H1 (cell line): ENCODE measurements around the gene RANBP17. TPM values are rescaled to one million over a fixed set of nuclear protein-coding genes. Genes with fewer than 3 reads are reported as not detected.

Experiments
- SIRT6 ChIP-seq: IDR thresholded peaks from one replicate; pipeline ENCODE4 v1.7.1; 2012; ENCODE audit warnings: low read length, inconsistent platforms
- SP1 ChIP-seq: IDR thresholded peaks from 2 replicates; pipeline ENCODE4 v1.6.1; 2011; ENCODE audit warnings: low read depth, low read length
- TAF7 ChIP-seq: optimal IDR thresholded peaks from 2 replicates; pipeline ENCODE3; 2011; ENCODE audit warnings: low read depth, mild to moderate bottlenecking, inconsistent platforms, low read length, moderate library complexity, borderline replicate concordance
- YY1 ChIP-seq: IDR thresholded peaks from 2 replicates; pipeline ENCODE4 v1.6.1; 2011; ENCODE audit warnings: low read depth, mild to moderate bottlenecking, low read length
- polyA plus RNA-seq, 7 experiments: library from polyadenylated mRNA; depleted of rRNA in 3 of 7; stranded (reverse) in 5 of 7; unstranded in 2 of 7; fragments of >200 nt in 5 of 7; fragments of 200-250 nt in 2 of 7; gene quantifications; 1 replicate in 5 of 7; 2 replicates in 1 of 7; 4 replicates in 1 of 7; pipeline versions ENCODE4 v1.2.1 to v1.2.3, GENCODE V29; 2011 to 2013; ENCODE audit warnings: missing spikeins in 2 of 7, mixed read lengths in 2 of 7
- total RNA-seq: library from RNA; stranded (reverse); fragmentation: NEBNext Ultra II Directional; extraction: Animal tissue kit (Norgen Biotek cat#: 25700); gene quantifications from 2 replicates; pipeline ENCODE4 v1.2.1, GENCODE V29; 2021
- TF ChIP-seq, protein P1 (sequence below), 3 experiments: IDR thresholded peaks; 1 replicate in 2 of 3; 2 replicates in 1 of 3; pipeline versions ENCODE4 v1.5.1 to v1.6.1; 2011; ENCODE audit warnings: low read length in 3 of 3, mild to moderate bottlenecking in 3 of 3, inconsistent platforms in 2 of 3, low read depth in 1 of 3, moderate library complexity in 1 of 3; ENCODE audit not compliant: insufficient read depth in 1 of 3; ENCODE audit errors: control extremely low read depth in 1 of 3

Gene RANBP17
- total and polyA plus RNA-seq, 2 of the 8 experiments (the other 6 are each of a cell fraction or from before 2014, with no cell fraction given), result 8.6 to 21.3 TPM

DNA sequence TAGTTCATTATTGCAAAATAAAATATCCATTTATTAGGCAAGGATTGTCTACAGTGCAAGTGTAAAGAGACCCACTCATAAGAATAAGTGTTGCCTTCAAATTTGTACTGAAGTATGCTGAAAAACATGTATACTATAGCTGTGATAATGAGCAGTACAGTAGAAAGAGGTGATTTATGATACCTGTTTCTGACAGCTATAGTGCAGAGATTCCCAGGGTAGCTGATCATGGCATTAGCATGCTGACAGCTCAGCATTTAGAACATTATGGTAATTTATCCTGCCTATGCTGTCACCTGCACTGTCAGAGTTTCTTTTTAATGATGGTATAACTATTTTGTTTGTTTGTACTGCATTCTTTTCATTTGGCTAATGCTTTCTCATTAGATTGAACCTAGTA is 269.7 kb downstream of the RANBP17 start (continued):
- TF ChIP-seq SIRT6 (no peak), TAF7 (no peak), SP1 (no peak), YY1 (no peak)
- TF ChIP-seq, protein P1, sequence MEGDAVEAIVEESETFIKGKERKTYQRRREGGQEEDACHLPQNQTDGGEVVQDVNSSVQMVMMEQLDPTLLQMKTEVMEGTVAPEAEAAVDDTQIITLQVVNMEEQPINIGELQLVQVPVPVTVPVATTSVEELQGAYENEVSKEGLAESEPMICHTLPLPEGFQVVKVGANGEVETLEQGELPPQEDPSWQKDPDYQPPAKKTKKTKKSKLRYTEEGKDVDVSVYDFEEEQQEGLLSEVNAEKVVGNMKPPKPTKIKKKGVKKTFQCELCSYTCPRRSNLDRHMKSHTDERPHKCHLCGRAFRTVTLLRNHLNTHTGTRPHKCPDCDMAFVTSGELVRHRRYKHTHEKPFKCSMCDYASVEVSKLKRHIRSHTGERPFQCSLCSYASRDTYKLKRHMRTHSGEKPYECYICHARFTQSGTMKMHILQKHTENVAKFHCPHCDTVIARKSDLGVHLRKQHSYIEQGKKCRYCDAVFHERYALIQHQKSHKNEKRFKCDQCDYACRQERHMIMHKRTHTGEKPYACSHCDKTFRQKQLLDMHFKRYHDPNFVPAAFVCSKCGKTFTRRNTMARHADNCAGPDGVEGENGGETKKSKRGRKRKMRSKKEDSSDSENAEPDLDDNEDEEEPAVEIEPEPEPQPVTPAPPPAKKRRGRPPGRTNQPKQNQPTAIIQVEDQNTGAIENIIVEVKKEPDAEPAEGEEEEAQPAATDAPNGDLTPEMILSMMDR (IDR thresholded peaks at IDR 0.05; ENCODE audit: control extremely low read depth in 1 of 3, insufficient read depth in 1 of 3, low read depth in 1 of 3, low read length in 3 of 3), result no peak
- TF ChIP-seq, all 59 proteins: peak for 0
